Gastroesophageal sphincter (tissue), 3 donors: ENCODE data around the gene SDS.

ENCODE experiments used
- CTCF ChIP-seq, 4 experiments: fragments of 200-600 bp in 2 of 4; fragments of 450-650 bp in 2 of 4; sonication (generic) in 1 of 4; IDR thresholded peaks; one replicate each; pipeline ENCODE4 v1.5.1; 2017 to 2019; ENCODE audit warnings: antibody characterized with exemption in 4 of 4, mild to moderate bottlenecking in 2 of 4, moderate library complexity in 2 of 4
- POLR2AphosphoS5 ChIP-seq: sonication (generic); formaldehyde crosslinking; IDR thresholded peaks from one replicate; pipeline ENCODE4 v1.6.1; 2017; ENCODE audit warnings: antibody characterized with exemption

GRCh38 chr12:113422886-113423669, 19.4 kb upstream of the SDS start:
- no peak for TF ChIP-seq CTCF (IDR thresholded peaks at IDR 0.05)
- no peak for TF ChIP-seq POLR2AphosphoS5
